GM23338 (cell line): ENCODE results near the gene DGKD. TPM values are rescaled to one million over a fixed set of nuclear protein-coding genes. Genes with fewer than 3 reads are reported as not detected.

Experiments
- ATAC-seq: fragments of 200-7000 bp; cut with Tn5 transposase; 3 replicates; pipeline ENCODE4 v1.9.1; 2020
- DNase-seq: peaks from one replicate; pipeline ENCODE4 v3.0.0-alpha.2; 2015; ENCODE audit warnings: low spot score
- H2AFZ ChIP-seq: fragments of 200-600 bp; sonication (generic); 2 replicates; pipeline ENCODE4 v1.8.0; 2016; ENCODE audit warnings: antibody characterized with exemption, mild to moderate bottlenecking, moderate library complexity
- H3F3A ChIP-seq: fragments of 200-600 bp; sonication (generic); replicated peaks from 2 replicates; pipeline ENCODE4 v1.8.0; 2017; ENCODE audit warnings: antibody characterized with exemption, mixed run types, low read depth
- H3K27ac ChIP-seq: fragments of 200-600 bp; sonication (generic); 2 replicates; pipeline ENCODE4 v1.6.1; 2016; ENCODE audit warnings: low read depth
- H3K27me3 ChIP-seq: fragments of 200-600 bp; sonication (generic); 2 replicates; pipeline ENCODE4 v1.8.0; 2016; ENCODE audit warnings: mild to moderate bottlenecking, mixed run types, moderate library complexity; ENCODE audit not compliant: insufficient read depth
- H3K36me3 ChIP-seq: fragments of 200-600 bp; sonication (generic); 2 replicates; pipeline ENCODE4 v1.8.0; 2016; ENCODE audit warnings: mild to moderate bottlenecking; ENCODE audit not compliant: insufficient read depth
- H3K4me1 ChIP-seq: fragments of 200-600 bp; sonication (generic); 2 replicates; pipeline ENCODE4 v1.8.0; 2016; ENCODE audit warnings: mild to moderate bottlenecking, moderate library complexity; ENCODE audit not compliant: insufficient read depth
- H3K4me2 ChIP-seq: fragments of 200-600 bp; sonication (generic); 2 replicates; pipeline ENCODE4 v1.7.1; 2017; ENCODE audit warnings: mixed run types
- H3K4me3 ChIP-seq: fragments of 200-600 bp; sonication (generic); 2 replicates; pipeline ENCODE4 v1.6.1; 2016; ENCODE audit warnings: mixed run types
- H3K79me2 ChIP-seq: fragments of 200-600 bp; sonication (generic); replicated peaks from 2 replicates; pipeline ENCODE4 v1.8.0; 2017; ENCODE audit warnings: mild to moderate bottlenecking; ENCODE audit not compliant: insufficient read depth
- H3K9me2 ChIP-seq: fragments of 200-600 bp; sonication (generic); 2 replicates; pipeline ENCODE4 v1.8.0; 2017; ENCODE audit not compliant: insufficient read depth
- H4K20me1 ChIP-seq: fragments of 200-600 bp; sonication (generic); replicated peaks from 2 replicates; pipeline ENCODE4 v1.8.0; 2017; ENCODE audit warnings: mild to moderate bottlenecking; ENCODE audit not compliant: insufficient read depth
- H3K27ac Mint-ChIP-seq: 2 replicates; pipeline ENCODE4 v1.8.0; 2020; ENCODE audit warnings: inconsistent platforms, mild to moderate bottlenecking, moderate library complexity, mixed read lengths
- H3K27me3 Mint-ChIP-seq: 3 replicates; pipeline ENCODE4 v1.8.0; 2022; ENCODE audit warnings: low read depth, mild to moderate bottlenecking, moderate library complexity, mixed read lengths, inconsistent platforms; ENCODE audit not compliant: insufficient read depth, poor library complexity
- H3K36me3 Mint-ChIP-seq: 3 replicates; pipeline ENCODE4 v1.8.0; 2021; ENCODE audit warnings: low read depth, mild to moderate bottlenecking, inconsistent platforms, moderate library complexity, mixed read lengths
- H3K4me1 Mint-ChIP-seq: 3 replicates; pipeline ENCODE4 v1.8.0; 2020; ENCODE audit warnings: mild to moderate bottlenecking, inconsistent platforms, mixed read lengths
- H3K4me3 Mint-ChIP-seq: 3 replicates; pipeline ENCODE4 v1.8.0; 2021; ENCODE audit warnings: moderate library complexity, mild to moderate bottlenecking, inconsistent platforms, mixed read lengths
- H3K9me3 Mint-ChIP-seq: 3 replicates; pipeline ENCODE4 v1.8.0; 2020; ENCODE audit warnings: moderate library complexity, mild to moderate bottlenecking, inconsistent platforms, mixed read lengths
- CREB1 ChIP-seq: fragments of 250-450 bp; sonication (Bioruptor Pico); IDR thresholded peaks from 2 replicates; pipeline ENCODE4 v1.5.0; 2020; ENCODE audit warnings: low read depth, mild to moderate bottlenecking, moderate library complexity
- CTCF ChIP-seq, 2 experiments: fragments of 200-600 bp in 1 of 2; sonication (generic) in 1 of 2; conservative IDR thresholded peaks; 2 replicates each; pipeline versions ENCODE4 v1.5.1 to v1.6.1; 2016 to 2017; ENCODE audit warnings: antibody characterized with exemption in 2 of 2, low read depth in 2 of 2, mild to moderate bottlenecking in 2 of 2, moderate library complexity in 1 of 2
- EZH2 ChIP-seq: fragments of 200-600 bp; sonication (generic); IDR thresholded peaks from one replicate; pipeline ENCODE4 v1.8.0; 2017; ENCODE audit warnings: antibody characterized with exemption, mild to moderate bottlenecking, low read depth; ENCODE audit not compliant: unreplicated experiment
- EZH2phosphoT487 ChIP-seq: fragments of 200-600 bp; sonication (generic); IDR thresholded peaks from one replicate; pipeline ENCODE4 v1.8.1; 2018; ENCODE audit warnings: antibody characterized with exemption; ENCODE audit not compliant: unreplicated experiment
- JUNB ChIP-seq: IDR thresholded peaks from one replicate; pipeline ENCODE4 v1.6.1; 2016; ENCODE audit warnings: antibody characterized with exemption; ENCODE audit not compliant: unreplicated experiment
- NANOG ChIP-seq: IDR thresholded peaks from 2 replicates; pipeline ENCODE4 v1.6.1; 2016; ENCODE audit warnings: antibody characterized with exemption, borderline replicate concordance
- POLR2AphosphoS5 ChIP-seq: IDR thresholded peaks from 2 replicates; pipeline ENCODE4 v1.6.1; 2016; ENCODE audit warnings: antibody characterized with exemption, low read depth
- STAT1 ChIP-seq: IDR thresholded peaks from one replicate; pipeline ENCODE4 v1.6.1; 2016; ENCODE audit warnings: antibody characterized with exemption; ENCODE audit not compliant: unreplicated experiment
- ZNF114 ChIP-seq: fragments of 250-450 bp; sonication (Bioruptor Pico); IDR thresholded peaks from 2 replicates; pipeline ENCODE4 v1.5.0; 2020; ENCODE audit warnings: mild to moderate bottlenecking, moderate library complexity
- ZNF331 ChIP-seq: fragments of 250-450 bp; sonication (Bioruptor Pico); IDR thresholded peaks from 2 replicates; pipeline ENCODE4 v1.5.0; 2020; ENCODE audit warnings: low read depth, mild to moderate bottlenecking, moderate library complexity
- ZNF462 ChIP-seq: fragments of 250-450 bp; sonication (Bioruptor Pico); IDR thresholded peaks from 2 replicates; pipeline ENCODE4 v1.5.0; 2020; ENCODE audit warnings: mild to moderate bottlenecking, moderate library complexity
- polyA plus RNA-seq: library from polyadenylated mRNA; unstranded; fragments of >200 nt; fragmentation: Nextera tagmentation; extraction: Ambion mirVana; gene quantifications from 2 replicates; pipeline ENCODE4 v1.2.1, GENCODE V29; 2016
- total RNA-seq: library from RNA; depleted of rRNA; stranded (reverse); fragments of >200 nt; shearing (Covaris generic); gene quantifications from 2 replicates; pipeline ENCODE4 v1.2.3, GENCODE V29; 2014
- TF ChIP-seq, protein P1 (sequence below): IDR thresholded peaks from 2 replicates; pipeline ENCODE4 v1.6.1; 2016; ENCODE audit warnings: antibody characterized with exemption
- TF ChIP-seq, protein P2 (sequence below): IDR thresholded peaks from one replicate; pipeline ENCODE4 v1.6.1; 2018; ENCODE audit warnings: antibody characterized with exemption; ENCODE audit not compliant: unreplicated experiment

DGKD gene
- total and polyA plus RNA-seq, 2 experiments from 2014 or later, result 11.1 to 23.4 TPM

- H3K4me3 ChIP-seq, result no peak overlapping the region
- TF ChIP-seq CTCF (conservative IDR thresholded peaks at IDR 0.05; ENCODE audit: low read depth in 2 of 2) (no peak), POLR2AphosphoS5 (no peak), STAT1 (no peak), NANOG (no peak), JUNB (no peak), CREB1 (CRISPR knock-in tag) (no peak), EZH2 (no peak), ZNF331 (no peak), ZNF462 (no peak), EZH2phosphoT487 (no peak), ZNF114 (CRISPR knock-in tag) (no peak)
- TF ChIP-seq, protein P1, sequence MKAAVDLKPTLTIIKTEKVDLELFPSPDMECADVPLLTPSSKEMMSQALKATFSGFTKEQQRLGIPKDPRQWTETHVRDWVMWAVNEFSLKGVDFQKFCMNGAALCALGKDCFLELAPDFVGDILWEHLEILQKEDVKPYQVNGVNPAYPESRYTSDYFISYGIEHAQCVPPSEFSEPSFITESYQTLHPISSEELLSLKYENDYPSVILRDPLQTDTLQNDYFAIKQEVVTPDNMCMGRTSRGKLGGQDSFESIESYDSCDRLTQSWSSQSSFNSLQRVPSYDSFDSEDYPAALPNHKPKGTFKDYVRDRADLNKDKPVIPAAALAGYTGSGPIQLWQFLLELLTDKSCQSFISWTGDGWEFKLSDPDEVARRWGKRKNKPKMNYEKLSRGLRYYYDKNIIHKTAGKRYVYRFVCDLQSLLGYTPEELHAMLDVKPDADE, result no peak
- TF ChIP-seq, protein P2, sequence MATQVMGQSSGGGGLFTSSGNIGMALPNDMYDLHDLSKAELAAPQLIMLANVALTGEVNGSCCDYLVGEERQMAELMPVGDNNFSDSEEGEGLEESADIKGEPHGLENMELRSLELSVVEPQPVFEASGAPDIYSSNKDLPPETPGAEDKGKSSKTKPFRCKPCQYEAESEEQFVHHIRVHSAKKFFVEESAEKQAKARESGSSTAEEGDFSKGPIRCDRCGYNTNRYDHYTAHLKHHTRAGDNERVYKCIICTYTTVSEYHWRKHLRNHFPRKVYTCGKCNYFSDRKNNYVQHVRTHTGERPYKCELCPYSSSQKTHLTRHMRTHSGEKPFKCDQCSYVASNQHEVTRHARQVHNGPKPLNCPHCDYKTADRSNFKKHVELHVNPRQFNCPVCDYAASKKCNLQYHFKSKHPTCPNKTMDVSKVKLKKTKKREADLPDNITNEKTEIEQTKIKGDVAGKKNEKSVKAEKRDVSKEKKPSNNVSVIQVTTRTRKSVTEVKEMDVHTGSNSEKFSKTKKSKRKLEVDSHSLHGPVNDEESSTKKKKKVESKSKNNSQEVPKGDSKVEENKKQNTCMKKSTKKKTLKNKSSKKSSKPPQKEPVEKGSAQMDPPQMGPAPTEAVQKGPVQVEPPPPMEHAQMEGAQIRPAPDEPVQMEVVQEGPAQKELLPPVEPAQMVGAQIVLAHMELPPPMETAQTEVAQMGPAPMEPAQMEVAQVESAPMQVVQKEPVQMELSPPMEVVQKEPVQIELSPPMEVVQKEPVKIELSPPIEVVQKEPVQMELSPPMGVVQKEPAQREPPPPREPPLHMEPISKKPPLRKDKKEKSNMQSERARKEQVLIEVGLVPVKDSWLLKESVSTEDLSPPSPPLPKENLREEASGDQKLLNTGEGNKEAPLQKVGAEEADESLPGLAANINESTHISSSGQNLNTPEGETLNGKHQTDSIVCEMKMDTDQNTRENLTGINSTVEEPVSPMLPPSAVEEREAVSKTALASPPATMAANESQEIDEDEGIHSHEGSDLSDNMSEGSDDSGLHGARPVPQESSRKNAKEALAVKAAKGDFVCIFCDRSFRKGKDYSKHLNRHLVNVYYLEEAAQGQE, result no peak
- H3K27ac ChIP-seq, result no peak overlapping the region
- Mint-ChIP-seq H3K9me3 (no peaks in the 10 kb centered on the region), H3K27ac (no peak overlapping the region), H3K4me3 (no peak overlapping the region), H3K27me3 (no peaks in the 10 kb centered on the region), H3K4me1 (no peaks in the 10 kb centered on the region), H3K36me3 (no peaks in the 10 kb centered on the region)
- H3K9me2 ChIP-seq, result no peaks in the 10 kb centered on the region
- no peaks in the 10 kb centered on the region for H3K4me1 ChIP-seq
- H4K20me1 ChIP-seq, result no peaks in the 10 kb centered on the region
- DNase-seq (no peak), ATAC-seq (no peak)
- H3K4me2 ChIP-seq, result no peak overlapping the region
- no peaks in the 10 kb centered on the region for H3K36me3 ChIP-seq
- H2AFZ ChIP-seq, result no peak overlapping the region
- H3K79me2 ChIP-seq, result no peaks in the 10 kb centered on the region
- no peaks in the 10 kb centered on the region for H3F3A ChIP-seq
- no peaks in the 10 kb centered on the region for H3K27me3 ChIP-seq
Measured at GRCh38 chr2:233317196-233317943, 36.9 kb upstream of the DGKD start.
